Cardiac muscle cell (in vitro differentiated cells and primary cell): ENCODE data around the gene CNNM4. TPM values are rescaled to one million over a fixed set of nuclear protein-coding genes. Genes with fewer than 3 reads are reported as not detected.

ENCODE experiments used
- DNase-seq, 2 donors: peaks; one replicate each; pipeline versions ENCODE4 v3.0.0 to v3.0.0-alpha.2; 2010 to 2017; ENCODE audit warnings: low read depth in 1 of 2, low spot score in 1 of 2
- H3K27ac ChIP-seq: fragments of 200-600 bp; sonication (generic); 2 replicates; pipeline ENCODE4 v1.5.1; 2016
- H3K27me3 ChIP-seq: fragments of 200-600 bp; sonication (generic); 2 replicates; pipeline ENCODE4 v1.6.0; 2016; ENCODE audit warnings: control low read depth
- H3K36me3 ChIP-seq: fragments of 200-600 bp; sonication (generic); 2 replicates; pipeline ENCODE4 v1.5.1; 2016; ENCODE audit warnings: control low read depth
- H3K4me1 ChIP-seq: fragments of 200-600 bp; sonication (generic); 2 replicates; pipeline ENCODE4 v1.8.1; 2017; ENCODE audit warnings: low read depth, mild to moderate bottlenecking, mixed run types
- H3K4me3 ChIP-seq: fragments of 200-600 bp; sonication (generic); 2 replicates; pipeline ENCODE4 v1.5.1; 2016; ENCODE audit warnings: mild to moderate bottlenecking
- H3K9me3 ChIP-seq: fragments of 200-600 bp; sonication (generic); 2 replicates; pipeline ENCODE4 v1.5.1; 2017; ENCODE audit warnings: low read depth, mild to moderate bottlenecking, control low read depth
- polyA plus RNA-seq: library from polyadenylated mRNA; unstranded; fragments of >200 nt; fragmentation: Nextera tagmentation; extraction: Ambion mirVana; gene quantifications from 2 replicates; pipeline ENCODE4 v1.2.1, GENCODE V29; 2016
- total RNA-seq: library from RNA; depleted of rRNA; stranded (reverse); fragments of >200 nt; gene quantifications from 2 replicates; pipeline ENCODE4 v1.2.3, GENCODE V29; 2016
- TF ChIP-seq, protein P1 (sequence below): IDR thresholded peaks from 2 replicates; pipeline ENCODE4 v1.5.1; 2012; ENCODE audit warnings: low read depth, mild to moderate bottlenecking, low read length

CNNM4 gene
- total and polyA plus RNA-seq, 2 experiments from 2014 or later: 10.2 to 18.8 TPM

GRCh38 chr2:96830044-96830562 lies 69.4 kb downstream of the CNNM4 start:
- DNase-seq: no peak

DNA sequence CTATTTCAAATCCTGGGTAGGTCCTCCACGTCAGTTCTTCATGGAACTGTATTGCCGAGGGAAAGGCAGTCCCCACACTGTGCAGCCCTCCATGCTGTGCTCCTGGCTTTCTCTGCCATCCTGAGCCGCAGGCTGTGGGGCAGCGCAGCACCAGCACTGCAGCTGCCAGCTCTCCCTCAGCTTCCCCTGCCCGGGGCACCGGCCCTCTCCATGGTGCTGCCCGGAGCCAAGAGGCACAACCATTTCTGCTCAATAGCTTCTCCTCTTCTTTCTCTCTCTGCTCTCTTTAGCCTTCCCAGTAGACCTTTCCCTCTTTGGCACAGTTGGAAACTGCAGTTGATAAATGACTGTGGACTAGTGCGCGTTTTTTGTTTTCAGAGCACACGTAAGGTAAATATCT lies 71.0 kb downstream of the CNNM4 start:
- H3K9me3 ChIP-seq: no peaks in the 10 kb centered on the region
- H3K4me1 ChIP-seq: peaks cover 17% of the 10 kb centered on the region
- no peak overlapping the region for H3K4me3 ChIP-seq
- DNase-seq: no peak
- TF ChIP-seq, protein P1, sequence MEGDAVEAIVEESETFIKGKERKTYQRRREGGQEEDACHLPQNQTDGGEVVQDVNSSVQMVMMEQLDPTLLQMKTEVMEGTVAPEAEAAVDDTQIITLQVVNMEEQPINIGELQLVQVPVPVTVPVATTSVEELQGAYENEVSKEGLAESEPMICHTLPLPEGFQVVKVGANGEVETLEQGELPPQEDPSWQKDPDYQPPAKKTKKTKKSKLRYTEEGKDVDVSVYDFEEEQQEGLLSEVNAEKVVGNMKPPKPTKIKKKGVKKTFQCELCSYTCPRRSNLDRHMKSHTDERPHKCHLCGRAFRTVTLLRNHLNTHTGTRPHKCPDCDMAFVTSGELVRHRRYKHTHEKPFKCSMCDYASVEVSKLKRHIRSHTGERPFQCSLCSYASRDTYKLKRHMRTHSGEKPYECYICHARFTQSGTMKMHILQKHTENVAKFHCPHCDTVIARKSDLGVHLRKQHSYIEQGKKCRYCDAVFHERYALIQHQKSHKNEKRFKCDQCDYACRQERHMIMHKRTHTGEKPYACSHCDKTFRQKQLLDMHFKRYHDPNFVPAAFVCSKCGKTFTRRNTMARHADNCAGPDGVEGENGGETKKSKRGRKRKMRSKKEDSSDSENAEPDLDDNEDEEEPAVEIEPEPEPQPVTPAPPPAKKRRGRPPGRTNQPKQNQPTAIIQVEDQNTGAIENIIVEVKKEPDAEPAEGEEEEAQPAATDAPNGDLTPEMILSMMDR: no peak
- H3K27ac ChIP-seq: peak overlapping the region; percentile 95
- H3K36me3 ChIP-seq: peaks cover 43% of the 10 kb centered on the region
- H3K27me3 ChIP-seq: no peaks in the 10 kb centered on the region

More at GRCh38 chr2:96830044-96830562, 69.4 kb downstream of the CNNM4 start:
- Histone ChIP-seq H3K36me3 (peaks cover 47% of the 10 kb centered on the region), H3K27me3 (no peaks in the 10 kb centered on the region), H3K9me3 (no peaks in the 10 kb centered on the region), H3K27ac (peak overlapping the region; percentile 28), H3K4me1 (peaks cover 17% of the 10 kb centered on the region), H3K4me3 (no peak overlapping the region)
- TF ChIP-seq, protein P1: no peak

GRCh38 chr2:96832408-96832753 lies 71.7 kb downstream of the CNNM4 start:
- Histone ChIP-seq H3K4me1 (peaks cover 17% of the 10 kb centered on the region), H3K4me3 (no peak overlapping the region), H3K27ac (peak overlapping the region; percentile 95), H3K27me3 (no peaks in the 10 kb centered on the region), H3K36me3 (peaks cover 45% of the 10 kb centered on the region), H3K9me3 (no peaks in the 10 kb centered on the region)
- DNase-seq: no peak
- TF ChIP-seq, protein P1: no peak

DNA sequence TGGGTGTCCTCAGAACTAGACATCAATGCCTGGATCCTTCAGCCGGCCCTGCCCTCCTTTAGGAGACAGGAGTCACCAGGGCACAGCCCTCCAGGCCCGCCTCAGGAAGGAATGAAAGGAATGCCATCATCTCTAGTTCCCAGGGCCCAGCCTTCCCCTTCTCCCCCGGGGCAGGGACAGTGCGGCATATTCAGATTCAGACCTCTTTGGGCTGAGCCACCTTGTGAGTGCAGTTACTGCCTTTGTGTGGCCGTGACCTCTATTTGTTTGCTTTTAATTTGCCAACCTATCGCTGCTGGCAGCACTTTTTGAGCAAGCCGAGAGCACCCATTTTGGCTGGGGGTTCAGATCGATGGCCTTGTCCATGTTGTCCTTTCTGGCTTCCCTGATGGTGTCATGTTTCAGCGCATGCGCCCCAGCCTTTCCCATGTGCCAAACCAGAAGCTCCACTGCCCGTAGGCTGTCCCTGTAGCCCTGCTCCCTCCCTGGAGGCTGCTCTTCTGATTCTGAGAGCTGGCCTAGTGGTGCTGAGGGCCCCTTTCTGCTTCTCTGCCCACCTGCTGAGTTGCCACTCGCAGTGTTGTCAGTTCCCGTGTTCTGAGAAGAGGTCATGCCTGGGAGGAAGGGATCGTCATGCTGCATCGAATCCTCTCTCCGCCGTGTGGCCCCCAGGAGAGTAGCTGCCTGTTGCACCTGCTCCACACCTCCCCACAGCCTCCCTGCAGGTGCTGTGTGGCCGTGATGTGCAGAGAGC lies 72.2 kb downstream of the CNNM4 start:
- TF ChIP-seq, protein P1: no peak
- peak overlapping the region; percentile 95 for H3K27ac ChIP-seq
- no peaks in the 10 kb centered on the region for H3K27me3 ChIP-seq
- H3K36me3 ChIP-seq: peaks cover 40% of the 10 kb centered on the region
- no peaks in the 10 kb centered on the region for H3K9me3 ChIP-seq
- H3K4me1 ChIP-seq: peaks cover 17% of the 10 kb centered on the region
- peak; percentile 61 to 92 for DNase-seq
- no peak overlapping the region for H3K4me3 ChIP-seq

DNA sequence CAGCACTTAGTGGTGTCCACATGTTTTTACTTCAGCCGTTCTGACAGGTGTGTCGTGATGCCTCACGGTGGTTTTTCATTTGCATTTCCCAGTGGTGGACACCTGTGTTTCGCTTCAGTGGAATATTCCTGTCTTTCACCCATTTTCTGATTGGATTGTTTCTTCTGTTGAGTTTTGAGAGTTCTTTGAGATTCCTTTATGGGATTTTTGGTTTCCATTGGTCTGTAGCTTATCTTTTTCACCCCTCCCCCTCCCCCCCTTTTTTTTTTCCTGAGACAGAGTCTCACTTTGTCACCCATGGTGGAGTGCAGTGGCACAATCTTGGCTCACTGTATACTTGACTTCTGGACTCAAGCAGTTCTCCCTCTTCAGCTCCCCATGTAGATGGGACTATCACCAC lies 75.1 kb downstream of the CNNM4 start:
- H3K27ac ChIP-seq: no peak overlapping the region
- no peaks in the 10 kb centered on the region for H3K9me3 ChIP-seq
- H3K36me3 ChIP-seq: peaks cover 19% of the 10 kb centered on the region
- H3K27me3 ChIP-seq: no peaks in the 10 kb centered on the region
- no peak for DNase-seq
- TF ChIP-seq, protein P1: no peak
- H3K4me1 ChIP-seq: peaks cover 17% of the 10 kb centered on the region
- H3K4me3 ChIP-seq: no peak overlapping the region
